22Rv1 (cell line): Measurements from ENCODE around the gene ADCK1.
"Not testable (repeated sequence)": the region's sequence is repeated elsewhere in the genome, so short reads cannot be mapped to it uniquely, and the experiment has no call there.

Source experiments
- H3K27ac ChIP-seq: fragments of 450-650 bp; 2 replicates; pipeline ENCODE4 v1.5.1; 2017
- CTCF ChIP-seq: fragments of 450-650 bp; IDR thresholded peaks from 2 replicates; pipeline ENCODE4 v1.5.1; 2017; ENCODE audit warnings: mild to moderate bottlenecking
- ZFX ChIP-seq: fragments of 450-650 bp; IDR thresholded peaks from 2 replicates; pipeline ENCODE4 v1.6.1; 2017; ENCODE audit warnings: antibody characterized with exemption, borderline replicate concordance

Gene ADCK1

GRCh38 chr14:77914073-77914721, 114.3 kb downstream of the ADCK1 start:
- TF ChIP-seq CTCF (no peak), ZFX (no peak)
- H3K27ac ChIP-seq, result no peak overlapping the region

GRCh38 chr14:77915390-77915789, 115.5 kb downstream of the ADCK1 start:
- H3K27ac ChIP-seq, result not testable (repeated sequence)

- H3K27ac ChIP-seq, result no peak overlapping the region
- TF ChIP-seq ZFX, result no peak
- TF ChIP-seq CTCF, result no peak
Measured at GRCh38 chr14:77917491-77918201, 117.7 kb downstream of the ADCK1 start.

GRCh38 chr14:77918448-77918847, 118.5 kb downstream of the ADCK1 start:
- TF ChIP-seq CTCF, result no peak
- no peak for TF ChIP-seq ZFX
- H3K27ac ChIP-seq, result no peak overlapping the region

GRCh38 chr14:77920312-77920711, 120.4 kb downstream of the ADCK1 start:
- no peak for TF ChIP-seq CTCF
- TF ChIP-seq ZFX, result no peak
- no peak overlapping the region for H3K27ac ChIP-seq

GRCh38 chr14:77921818-77922217, 121.9 kb downstream of the ADCK1 start:
- TF ChIP-seq CTCF (no peak), ZFX (no peak)
- H3K27ac ChIP-seq, result no peak overlapping the region

- TF ChIP-seq CTCF (no peak), ZFX (no peak)
- no peak overlapping the region for H3K27ac ChIP-seq
Measured at GRCh38 chr14:77923131-77923936, 123.4 kb downstream of the ADCK1 start.
